ENCODE results near the gene CNIH2. TPM values are rescaled to one million over a fixed set of nuclear protein-coding genes. Genes with fewer than 3 reads are reported as not detected.

CNIH2 gene
- total and polyA plus RNA-seq, 2 of the 13 experiments (the other 11 are each of a cell fraction or from before 2014, with no cell fraction given): 0.60 to 0.69 TPM

- TF ChIP-seq, protein P1, sequence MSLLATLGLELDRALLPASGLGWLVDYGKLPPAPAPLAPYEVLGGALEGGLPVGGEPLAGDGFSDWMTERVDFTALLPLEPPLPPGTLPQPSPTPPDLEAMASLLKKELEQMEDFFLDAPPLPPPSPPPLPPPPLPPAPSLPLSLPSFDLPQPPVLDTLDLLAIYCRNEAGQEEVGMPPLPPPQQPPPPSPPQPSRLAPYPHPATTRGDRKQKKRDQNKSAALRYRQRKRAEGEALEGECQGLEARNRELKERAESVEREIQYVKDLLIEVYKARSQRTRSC (CRISPR knock-in tag; IDR thresholded peaks at IDR 0.05; ENCODE audit: low read depth): no peak
- no peak for TF ChIP-seq MAFF (IDR thresholded peaks at IDR 0.05; ENCODE audit: low read depth, low read length)
- TF ChIP-seq PITX1 (CRISPR knock-in tag; IDR thresholded peaks at IDR 0.05): peak; percentile 18; the same call in 1 of the 2 replicates
- TF ChIP-seq ZBTB2 (CRISPR knock-in tag; IDR thresholded peaks at IDR 0.05; ENCODE audit: low read depth): no peak
- TF ChIP-seq ZNF205 (CRISPR knock-in tag; IDR thresholded peaks at IDR 0.05): no peak
- TF ChIP-seq CHD2 (IDR thresholded peaks at IDR 0.05; ENCODE audit: low read depth, low read length): no peak
- 0 out of 2 replicates have a peak, but pooled peaks have one; percentile 25 for TF ChIP-seq ZNF746 (CRISPR knock-in tag; IDR thresholded peaks at IDR 0.05)
- no peak for TF ChIP-seq USF2 (IDR thresholded peaks at IDR 0.05; ENCODE audit: low read depth, low read length)
- peak; percentile 50; the same call in 1 of the 2 replicates for TF ChIP-seq USF2 (CRISPR knock-in tag; IDR thresholded peaks at IDR 0.05; ENCODE audit: borderline replicate concordance)
- TF ChIP-seq KLF9 (CRISPR knock-in tag; IDR thresholded peaks at IDR 0.05; ENCODE audit: low read depth): no peak
- TF ChIP-seq THYN1 (CRISPR knock-in tag; IDR thresholded peaks at IDR 0.05; ENCODE audit: borderline replicate concordance, low read depth): no peak
- TF ChIP-seq CTCF (CRISPR knock-in tag; IDR thresholded peaks at IDR 0.05): peak; percentile 96
- TF ChIP-seq HIC2 (CRISPR knock-in tag; IDR thresholded peaks at IDR 0.05; ENCODE audit: low read depth): peak; percentile 18; the same call in 1 of the 2 replicates
- TF ChIP-seq CHD4 (IDR thresholded peaks at IDR 0.05; ENCODE audit: borderline replicate concordance, low read length): no peak
- TF ChIP-seq ARID2 (CRISPR knock-in tag; IDR thresholded peaks at IDR 0.05; ENCODE audit: borderline replicate concordance): 0 out of 2 replicates have a peak, but pooled peaks have one; percentile 50
- no peak; the same call in 1 of the 2 replicates for TF ChIP-seq SMAD1 (CRISPR knock-in tag; IDR thresholded peaks at IDR 0.05; ENCODE audit: borderline replicate concordance, low read depth)
- TF ChIP-seq BCLAF1 (IDR thresholded peaks at IDR 0.05): no peak
- TF ChIP-seq KLF6 (CRISPR knock-in tag; IDR thresholded peaks at IDR 0.05): no peak
- peak; percentile 69; the same call in 1 of the 2 replicates for TF ChIP-seq CBX5 (CRISPR knock-in tag; IDR thresholded peaks at IDR 0.05; ENCODE audit: borderline replicate concordance)
Observed at GRCh38 chr11:66311965-66312548, 34.1 kb downstream of the CNIH2 start (continued).

All from HepG2 (cell line).